Measurements from ENCODE around the gene XYLT1. TPM values are rescaled to one million over a fixed set of nuclear protein-coding genes. Genes with fewer than 3 reads are reported as not detected.

XYLT1 gene
- polyA plus RNA-seq, 1 donor from 2014 or later: 3.3 TPM

GRCh38 chr16:17346621-17347569 is 123.9 kb downstream of the XYLT1 start:
- no peak overlapping the region for H3K27ac ChIP-seq (ENCODE audit: low read length)
- H2AFZ ChIP-seq (ENCODE audit: low read depth, low read length): no peak overlapping the region
- H3K27me3 ChIP-seq (ENCODE audit: insufficient read depth, low read depth, low read length): no peaks in the 10 kb centered on the region
- no peak overlapping the region for H3K9ac ChIP-seq (ENCODE audit: low read length)
- TF ChIP-seq MXI1 (conservative IDR thresholded peaks at IDR 0.05; ENCODE audit: poor library complexity, severe bottlenecking): no peak
- TF ChIP-seq EP300 (conservative IDR thresholded peaks at IDR 0.05; ENCODE audit: poor library complexity, severe bottlenecking): no peak
- no peak for TF ChIP-seq TAF1 (IDR thresholded peaks at IDR 0.05; ENCODE audit: low read depth)
- no peaks in the 10 kb centered on the region for H3K36me3 ChIP-seq (ENCODE audit: insufficient read depth, low read length)
- H4K20me1 ChIP-seq (ENCODE audit: insufficient read depth): no peaks in the 10 kb centered on the region
- no peaks in the 10 kb centered on the region for H3F3A ChIP-seq (ENCODE audit: insufficient read depth, low read length, poor library complexity, severe bottlenecking)
- H3K4me2 ChIP-seq (ENCODE audit: low read length): no peak overlapping the region
- H3K4me3 ChIP-seq (ENCODE audit: low read length): no peak overlapping the region
- no peaks in the 10 kb centered on the region for H3K9me2 ChIP-seq (ENCODE audit: insufficient read depth, low read length)
- no peaks in the 10 kb centered on the region for H3K9me3 ChIP-seq (ENCODE audit: low read length)
- H3K79me2 ChIP-seq (replicated peaks; ENCODE audit: insufficient read depth, low read length): peaks cover under 1% of the 10 kb centered on the region

- Histone ChIP-seq H2AFZ (ENCODE audit: low read depth, low read length) (no peak overlapping the region), H3F3A (ENCODE audit: insufficient read depth, low read length, poor library complexity, severe bottlenecking) (no peaks in the 10 kb centered on the region), H3K9me3 (ENCODE audit: low read length) (no peaks in the 10 kb centered on the region), H3K9ac (ENCODE audit: low read length) (no peak overlapping the region), H3K4me3 (ENCODE audit: low read length) (no peak overlapping the region), H3K36me3 (ENCODE audit: insufficient read depth, low read length) (no peaks in the 10 kb centered on the region), H4K20me1 (ENCODE audit: insufficient read depth) (no peaks in the 10 kb centered on the region), H3K79me2 (replicated peaks; ENCODE audit: insufficient read depth, low read length) (peaks cover 3% of the 10 kb centered on the region), H3K27ac (ENCODE audit: low read length) (no peak overlapping the region), H3K27me3 (ENCODE audit: insufficient read depth, low read depth, low read length) (no peaks in the 10 kb centered on the region), H3K9me2 (ENCODE audit: insufficient read depth, low read length) (no peaks in the 10 kb centered on the region), H3K4me2 (ENCODE audit: low read length) (no peak overlapping the region)
- no peak for TF ChIP-seq EZH2 (IDR thresholded peaks at IDR 0.05; ENCODE audit: borderline replicate concordance, insufficient read depth, low read length, poor library complexity, severe bottlenecking)
- TF ChIP-seq MXI1 (conservative IDR thresholded peaks at IDR 0.05; ENCODE audit: poor library complexity, severe bottlenecking): no peak
- TF ChIP-seq POLR2AphosphoS5 (IDR thresholded peaks at IDR 0.05): no peak
- TF ChIP-seq EP300 (conservative IDR thresholded peaks at IDR 0.05; ENCODE audit: poor library complexity, severe bottlenecking): no peak
- no peak for TF ChIP-seq SMC3 (conservative IDR thresholded peaks at IDR 0.05; ENCODE audit: poor library complexity)
- TF ChIP-seq REST (IDR thresholded peaks at IDR 0.05; ENCODE audit: borderline replicate concordance): no peak
- no peak for TF ChIP-seq CTCF (IDR thresholded peaks at IDR 0.05; ENCODE audit: poor library complexity, severe bottlenecking)
- TF ChIP-seq RAD21 (conservative IDR thresholded peaks at IDR 0.05): no peak
- no peak for TF ChIP-seq TAF1 (IDR thresholded peaks at IDR 0.05; ENCODE audit: low read depth)
These were observed 125.7 kb downstream of the XYLT1 start for GRCh38 chr16:17345043-17345442.
